ENCODE measurements around the gene ARHGAP6.

The ARHGAP6 gene

GRCh38 chrX:11336201-11336600 lies 329.5 kb downstream of the ARHGAP6 start:
- ChIA-PET CTCF (no interaction called here), POLR2A (no interaction called here)
- TF ChIP-seq CTCF (IDR thresholded peaks at IDR 0.05; ENCODE audit: insufficient read depth, low read length, missing control alignments): no peak
- no peak for DNase-seq (ENCODE audit: low read depth, low spot score)
- no peak overlapping the region for H3K4me3 ChIP-seq (ENCODE audit: low read depth, low read length)

GRCh38 chrX:11334165-11334564 lies 331.6 kb downstream of the ARHGAP6 start:
- TF ChIP-seq CTCF (IDR thresholded peaks at IDR 0.05; ENCODE audit: insufficient read depth, low read length, missing control alignments): no peak
- CTCF ChIA-PET: no interaction called here
- POLR2A ChIA-PET: no interaction called here
- no peak for DNase-seq (ENCODE audit: low read depth, low spot score)
- no peak overlapping the region for H3K4me3 ChIP-seq (ENCODE audit: low read depth, low read length)

- CTCF ChIA-PET: no interaction called here
- POLR2A ChIA-PET: no interaction called here
- no peak overlapping the region for H3K4me3 ChIP-seq (ENCODE audit: low read depth, low read length)
- TF ChIP-seq CTCF (IDR thresholded peaks at IDR 0.05; ENCODE audit: insufficient read depth, low read length, missing control alignments): no peak
- DNase-seq (ENCODE audit: low read depth, low spot score): no peak
These were observed 333.9 kb downstream of the ARHGAP6 start for GRCh38 chrX:11331788-11332187.

- POLR2A ChIA-PET: no interaction called here
- CTCF ChIA-PET: no interaction called here
These were observed 336.7 kb downstream of the ARHGAP6 start for GRCh38 chrX:11329021-11329420.

GRCh38 chrX:11328134-11328533 lies 337.6 kb downstream of the ARHGAP6 start:
- CTCF ChIA-PET: no interaction called here
- DNase-seq (ENCODE audit: low read depth, low spot score): no peak
- no peak overlapping the region for H3K4me3 ChIP-seq (ENCODE audit: low read depth, low read length)
- POLR2A ChIA-PET: no interaction called here
- TF ChIP-seq CTCF (IDR thresholded peaks at IDR 0.05; ENCODE audit: insufficient read depth, low read length, missing control alignments): no peak

More at GRCh38 chrX:11329021-11329420, 336.7 kb downstream of the ARHGAP6 start:
- no peak for TF ChIP-seq CTCF (IDR thresholded peaks at IDR 0.05; ENCODE audit: insufficient read depth, low read length, missing control alignments)
- no peak overlapping the region for H3K4me3 ChIP-seq (ENCODE audit: low read depth, low read length)
- DNase-seq (ENCODE audit: low read depth, low spot score): no peak

- ChIA-PET POLR2A (no interaction called here), CTCF (no interaction called here)
- H3K4me3 ChIP-seq (ENCODE audit: low read depth, low read length): no peak overlapping the region
- TF ChIP-seq CTCF (IDR thresholded peaks at IDR 0.05; ENCODE audit: insufficient read depth, low read length, missing control alignments): no peak
- no peak for DNase-seq (ENCODE audit: low read depth, low spot score)
These were observed 343.7 kb downstream of the ARHGAP6 start for GRCh38 chrX:11321986-11322385.
